GM18517 (cell line): ENCODE data around the gene HTATSF1.
A peak's percentile ranks its signal among the peaks of the same experiment; 100 is the strongest.

Source experiments
- ATAC-seq: cut with Tn5 transposase; IDR thresholded peaks from one replicate; pipeline ENCODE4 v1.9.1; 2021; ENCODE audit warnings: mild to moderate bottlenecking, moderate library complexity; ENCODE audit not compliant: unreplicated experiment

Gene HTATSF1

DNA sequence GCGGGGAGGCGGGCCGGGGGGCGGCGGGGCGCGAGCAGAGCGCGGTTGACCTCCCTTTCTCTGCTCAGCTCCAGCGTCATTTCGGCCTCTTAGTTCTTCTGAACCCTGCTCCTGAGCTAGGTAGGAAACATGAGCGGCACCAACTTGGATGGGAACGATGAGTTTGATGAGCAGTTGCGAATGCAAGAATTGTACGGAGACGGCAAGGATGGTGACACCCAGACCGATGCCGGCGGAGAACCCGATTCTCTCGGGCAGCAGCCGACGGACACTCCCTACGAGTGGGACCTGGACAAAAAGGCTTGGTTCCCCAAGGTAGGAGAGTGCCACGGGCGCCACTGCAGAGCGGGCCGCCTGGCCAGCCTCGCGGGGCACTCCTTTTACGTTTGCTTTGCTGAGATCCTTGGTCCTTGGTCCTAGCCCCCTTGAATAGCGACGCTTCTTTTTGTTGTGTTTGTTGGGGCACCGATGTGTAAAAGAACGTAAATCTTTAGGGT lies at the start of gene HTATSF1:
TSS of gene HTATSF1 (plus strand) at position 37 of the 497 bp plus-strand sequence. CDS start at position 130, 93 bp downstream.
- ATAC-seq = peak; percentile 24

GRCh38 chrX:136447968-136448367 lies 49.4 kb upstream of the HTATSF1 start:
- ATAC-seq = no peak

GRCh38 chrX:136450050-136450830 lies 47.2 kb upstream of the HTATSF1 start:
- ATAC-seq = no peak

DNA sequence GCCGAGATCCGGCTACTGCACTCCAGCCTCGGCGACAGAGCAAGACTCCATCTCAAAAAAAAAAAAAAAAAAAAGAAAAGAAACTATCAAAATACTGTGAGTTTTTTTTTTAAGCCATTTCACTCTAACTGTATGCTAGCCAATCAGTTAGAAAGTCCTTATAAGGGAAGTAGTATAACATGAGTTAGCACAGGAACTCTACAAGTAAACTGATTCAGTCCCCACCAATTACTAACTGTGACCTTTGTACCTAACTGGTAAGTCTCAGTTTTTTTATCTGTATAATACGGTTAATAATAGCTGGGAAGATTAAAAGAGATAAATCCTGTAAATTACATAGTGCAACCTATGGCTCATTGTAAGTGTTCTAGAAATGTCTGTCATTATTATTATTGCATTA lies 44.8 kb upstream of the HTATSF1 start:
- ATAC-seq = no peak

DNA sequence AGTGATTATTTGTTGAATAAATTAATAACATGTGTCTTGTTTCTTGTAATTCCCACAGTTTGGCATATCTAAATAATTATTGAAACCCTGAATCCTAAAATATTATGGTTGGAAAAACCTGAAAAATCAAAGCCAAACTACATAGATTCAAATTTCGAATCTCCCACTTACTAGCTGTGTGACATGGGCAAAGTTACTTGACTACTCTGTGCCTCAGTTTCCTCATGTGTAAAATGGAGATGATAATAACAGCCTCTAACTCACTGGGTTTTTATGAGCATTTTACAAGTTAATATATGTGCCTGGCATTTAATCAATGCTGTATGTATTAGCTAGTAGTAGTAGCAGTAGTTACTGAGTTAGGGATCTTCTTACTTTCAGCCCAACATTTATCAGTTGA lies 44.3 kb upstream of the HTATSF1 start:
- ATAC-seq = no peak

DNA sequence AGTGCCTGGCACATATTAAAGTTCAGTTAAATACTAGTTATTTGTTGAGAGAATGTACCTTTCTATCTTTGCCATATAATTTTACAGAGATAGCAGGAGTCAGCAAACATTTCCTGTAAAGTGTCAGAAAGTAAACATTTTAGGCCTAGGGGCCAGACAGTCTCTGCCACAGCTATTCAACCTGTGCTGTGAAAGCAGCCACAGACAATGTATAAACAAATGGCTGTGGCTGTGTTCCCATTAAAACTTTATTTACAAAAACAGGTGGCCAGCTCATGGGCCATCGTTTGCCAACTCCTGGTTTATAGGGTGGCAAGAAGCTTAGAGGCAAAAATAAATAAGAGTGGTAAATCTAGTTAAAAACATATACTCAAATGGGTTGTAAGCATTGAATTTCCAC lies 43.6 kb upstream of the HTATSF1 start:
- no peak for ATAC-seq

DNA sequence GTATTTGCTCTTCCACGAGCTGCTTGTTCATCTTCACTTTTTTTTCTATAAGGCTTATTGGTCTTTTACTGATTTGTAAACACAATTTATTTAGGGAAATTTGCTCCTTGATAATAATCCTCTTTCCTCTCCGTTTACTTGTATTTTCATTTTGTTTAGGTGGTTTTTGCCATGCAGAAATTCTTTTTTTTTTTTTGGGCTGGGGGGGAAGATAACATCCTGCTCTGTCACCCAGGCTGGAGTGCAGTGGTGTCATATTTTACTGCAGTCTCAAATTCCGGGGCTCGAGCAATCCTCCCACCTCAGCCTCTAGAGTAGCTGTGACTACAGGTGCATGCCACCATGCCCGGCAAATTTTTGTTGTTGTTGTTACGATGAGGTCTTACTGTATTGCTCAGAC lies 41.3 kb upstream of the HTATSF1 start:
- no peak for ATAC-seq

GRCh38 chrX:136457303-136457917 lies 40.0 kb upstream of the HTATSF1 start:
- no peak for ATAC-seq

DNA sequence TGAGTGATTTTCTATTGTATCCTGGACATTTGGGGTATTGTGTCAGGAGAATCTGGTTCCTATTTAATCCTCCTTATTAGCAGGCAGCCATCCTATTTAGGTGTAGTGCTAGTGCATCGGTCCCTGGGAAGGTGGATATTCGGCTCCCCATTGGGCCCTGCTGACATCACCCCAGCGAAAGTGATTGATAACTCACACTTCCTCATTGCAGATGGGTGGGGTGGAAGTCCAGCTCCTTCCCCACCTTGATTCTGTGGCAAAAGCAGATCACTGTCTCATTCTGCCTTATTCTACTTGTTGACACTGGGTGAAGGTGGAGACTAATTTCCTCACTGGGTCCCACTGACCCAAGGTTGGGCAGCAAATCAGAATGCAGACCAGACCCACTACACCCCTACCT lies 32.8 kb upstream of the HTATSF1 start:
- ATAC-seq = no peak

DNA sequence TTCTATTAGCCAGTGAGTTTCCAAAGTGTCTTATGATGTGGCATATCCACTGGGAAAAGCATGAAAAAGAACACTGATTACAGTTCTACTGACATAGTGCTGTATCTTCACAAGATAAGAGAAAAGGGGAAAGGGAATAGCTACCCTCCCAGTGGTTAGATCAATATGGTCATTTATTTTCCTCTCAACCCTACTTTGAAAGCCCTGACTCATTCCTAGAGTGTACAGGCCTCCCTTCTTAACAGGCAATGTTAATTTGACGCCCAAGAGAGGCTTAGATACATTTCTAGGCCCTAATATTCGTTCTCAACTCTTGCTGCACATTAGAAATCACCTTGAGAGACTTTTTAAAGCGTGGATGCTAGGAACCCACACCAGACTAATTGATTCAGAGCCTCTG lies 30.1 kb upstream of the HTATSF1 start:
- ATAC-seq = no peak

- ATAC-seq = no peak
Observed at GRCh38 chrX:136468391-136469103, 28.8 kb upstream of the HTATSF1 start.

- no peak for ATAC-seq
Observed at GRCh38 chrX:136473663-136474062, 23.7 kb upstream of the HTATSF1 start.

DNA sequence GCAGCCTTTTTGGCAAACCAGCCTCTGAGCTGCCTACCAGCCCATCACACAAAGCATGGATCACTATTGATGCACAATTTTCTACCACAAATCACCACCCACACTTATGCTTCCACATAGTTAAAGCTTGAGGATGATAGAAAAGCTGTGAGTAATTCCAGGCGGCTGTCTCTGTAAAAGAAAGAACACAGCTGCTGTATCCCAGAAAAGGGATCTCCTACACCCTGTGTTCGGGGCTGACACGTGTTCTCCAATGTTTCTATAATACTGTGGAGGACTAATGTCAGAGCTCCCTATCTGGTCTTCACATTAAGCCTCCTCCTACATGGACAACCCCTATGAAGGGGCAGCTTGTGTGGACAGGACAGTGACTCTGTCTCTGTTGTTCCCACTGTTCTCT lies 22.2 kb upstream of the HTATSF1 start:
- ATAC-seq = no peak

DNA sequence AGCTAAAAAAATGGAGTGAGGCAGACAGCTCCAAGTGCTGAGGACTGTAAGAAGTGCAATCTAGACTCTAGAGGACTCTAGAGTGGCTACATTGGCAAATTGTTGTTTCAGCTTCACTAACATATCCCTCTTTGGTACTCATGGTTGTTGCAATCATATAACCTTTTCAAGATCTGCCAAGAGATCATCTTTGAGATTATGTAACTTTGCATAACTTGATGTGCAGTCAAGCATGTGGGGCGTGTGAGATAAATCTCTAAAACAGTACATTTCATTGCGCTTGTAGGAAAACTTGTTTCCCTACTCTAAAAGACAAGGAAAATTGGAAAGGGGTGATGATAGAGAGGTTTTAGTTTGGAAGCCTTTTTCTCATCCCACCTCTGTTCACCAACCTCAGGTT lies 20.9 kb upstream of the HTATSF1 start:
- ATAC-seq = no peak

- ATAC-seq = no peak
Observed at GRCh38 chrX:136477026-136477425, 20.4 kb upstream of the HTATSF1 start.

DNA sequence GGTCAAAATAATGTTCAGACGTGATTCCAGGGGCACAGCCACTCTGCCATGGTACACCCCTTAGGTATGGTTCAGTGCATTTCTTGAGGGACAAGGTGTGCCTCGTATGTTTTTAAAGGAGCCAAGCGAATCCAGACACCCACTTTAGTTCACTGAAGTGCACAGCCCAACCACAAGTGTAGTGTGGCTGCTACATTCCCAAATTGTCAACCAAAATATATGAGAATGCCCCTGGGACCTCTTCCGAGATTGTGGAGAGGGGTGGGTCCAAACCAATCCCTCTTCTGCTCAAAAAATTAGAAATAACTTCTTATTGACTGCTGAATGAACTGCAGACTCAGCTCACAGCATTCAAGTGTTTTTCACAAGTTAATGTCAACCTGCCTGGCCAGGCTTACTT lies 17.0 kb upstream of the HTATSF1 start:
- no peak for ATAC-seq

DNA sequence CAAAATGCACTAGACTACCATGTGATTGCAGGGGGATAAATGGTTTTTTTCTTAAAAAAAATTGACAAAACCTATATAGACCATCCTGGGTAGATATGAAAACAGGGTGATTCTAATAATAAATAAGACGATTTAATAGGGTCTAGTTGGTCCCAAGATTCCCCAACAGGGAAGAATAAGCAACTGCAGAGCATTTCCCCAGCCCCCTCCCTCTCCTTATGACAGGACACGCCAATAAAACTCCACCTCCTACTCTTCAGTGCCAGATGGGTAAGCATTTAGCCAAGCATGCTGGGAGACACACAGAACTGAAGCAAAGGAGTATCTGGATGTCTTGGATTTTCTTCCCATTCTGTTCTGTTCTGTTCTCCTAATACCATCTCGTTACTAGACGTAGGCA lies 9.7 kb upstream of the HTATSF1 start, which contains the start of gene BRS3:
TSS of gene BRS3 (plus strand) at position 301 of the 400 bp plus-strand sequence. CDS start 168 bp downstream, outside the sequence.
- ATAC-seq = no peak

- no peak for ATAC-seq
Observed at GRCh38 chrX:136488706-136489105, 8.7 kb upstream of the HTATSF1 start.

GRCh38 chrX:136491832-136492231 lies 5.6 kb upstream of the HTATSF1 start:
- ATAC-seq = no peak

DNA sequence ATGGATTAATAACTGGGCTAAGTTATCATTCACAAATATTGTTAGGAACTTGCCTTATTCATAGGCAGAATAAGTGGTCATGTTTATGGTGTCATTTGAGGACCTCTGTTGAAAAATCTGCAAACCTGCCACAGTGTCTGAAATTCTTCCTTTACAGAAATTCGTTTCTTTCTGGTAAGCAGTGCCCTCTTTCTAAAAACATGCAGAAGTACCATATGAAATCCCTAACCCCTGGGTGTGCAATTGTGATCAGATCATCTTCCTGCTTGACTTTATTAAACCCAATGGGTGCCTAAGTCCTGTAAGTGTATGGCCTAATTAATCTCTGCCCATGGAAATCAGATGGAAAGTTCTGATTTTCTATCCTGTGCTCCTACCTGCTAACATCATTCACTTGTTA lies 4.4 kb upstream of the HTATSF1 start:
- no peak for ATAC-seq

- ATAC-seq = no peak
Observed at GRCh38 chrX:136495043-136495442, 2.3 kb upstream of the HTATSF1 start.
